ENCODE data around the gene SLC38A7. TPM values are rescaled to one million over a fixed set of nuclear protein-coding genes. Genes with fewer than 3 reads are reported as not detected.

The SLC38A7 gene
- total and polyA plus RNA-seq, 2 of the 13 experiments (the other 11 are each of a cell fraction or from before 2014, with no cell fraction given) = 13.2 to 14.1 TPM

- TF ChIP-seq DNMT1 (CRISPR knock-in tag; IDR thresholded peaks at IDR 0.05) (no peak), ZNF160 (CRISPR knock-in tag; IDR thresholded peaks at IDR 0.05) (peak; percentile 20; the same call in 1 of the 2 replicates), GFI1 (CRISPR knock-in tag; IDR thresholded peaks at IDR 0.05; ENCODE audit: borderline replicate concordance) (0 out of 2 replicates have a peak, but pooled peaks have one; percentile 39), POLR2A (IDR thresholded peaks at IDR 0.05; ENCODE audit: insufficient read depth in 1 of 2, low read depth in 2 of 2, low read length in 2 of 2) (peak; percentile 66 to 81), FOXP4 (CRISPR knock-in tag; IDR thresholded peaks at IDR 0.05) (no peak), MAFK (conservative IDR thresholded peaks at IDR 0.05 in 1 of 2, IDR thresholded peaks at IDR 0.05 in 1 of 2; ENCODE audit: low read length in 2 of 2) (no peak), ZFAT (CRISPR knock-in tag; conservative IDR thresholded peaks at IDR 0.05) (0 out of 2 replicates have a peak, but pooled peaks have one; percentile 35), NFAT5 (CRISPR knock-in tag; IDR thresholded peaks at IDR 0.05) (peak; percentile 88), MIER2 (CRISPR knock-in tag; IDR thresholded peaks at IDR 0.05) (no peak; the same call in 1 of the 2 replicates), MTERF4 (CRISPR knock-in tag; IDR thresholded peaks at IDR 0.05) (no peak), SIN3A (IDR thresholded peaks at IDR 0.05; ENCODE audit: borderline replicate concordance, low read depth, low read length) (peak; percentile 98), HOXA5 (CRISPR knock-in tag; IDR thresholded peaks at IDR 0.05) (0 out of 2 replicates have a peak, but pooled peaks have one; percentile 53), MAFF (IDR thresholded peaks at IDR 0.05; ENCODE audit: low read depth, low read length) (no peak), ZBTB49 (CRISPR knock-in tag; IDR thresholded peaks at IDR 0.05; ENCODE audit: borderline replicate concordance) (0 out of 2 replicates have a peak, but pooled peaks have one; percentile 7), MAZ (IDR thresholded peaks at IDR 0.05; ENCODE audit: borderline replicate concordance, low read depth, low read length) (no peak), MAZ (CRISPR knock-in tag; IDR thresholded peaks at IDR 0.05; ENCODE audit: low read depth) (peak; percentile 87)
Measured at GRCh38 chr16:58684354-58685083, at the start of gene SLC38A7 (continued).

Data from HepG2 (cell line).